Uterus (tissue), 4 donors: ENCODE results near the gene C14orf180. TPM values are rescaled to one million over a fixed set of nuclear protein-coding genes. Genes with fewer than 3 reads are reported as not detected.

ENCODE experiments used
- DNase-seq, 2 donors: peaks; one replicate each; pipeline ENCODE4 v3.0.0-alpha.2; 2019 to 2020
- H3K27ac ChIP-seq, 2 donors: fragments of 200-600 bp; sonication (generic); 1 replicate in 1 of 2; 2 replicates in 1 of 2; pipeline ENCODE4 v1.5.1; 2016 to 2018
- H3K27me3 ChIP-seq, 2 donors: fragments of 200-600 bp; sonication (generic); one replicate each; pipeline ENCODE4 v1.5.1; 2018 to 2019; ENCODE audit warnings: control low read depth in 1 of 2
- H3K36me3 ChIP-seq, 2 donors: fragments of 200-600 bp; sonication (generic); one replicate each; pipeline ENCODE4 v1.5.1; 2019; ENCODE audit warnings: control low read depth in 1 of 2
- H3K4me1 ChIP-seq, 2 donors: fragments of 200-600 bp; sonication (generic); one replicate each; pipeline ENCODE4 v1.5.1; 2018 to 2019; ENCODE audit warnings: control low read depth in 1 of 2
- H3K4me3 ChIP-seq, 2 donors: fragments of 200-600 bp; sonication (generic); 1 replicate in 1 of 2; 2 replicates in 1 of 2; pipeline ENCODE4 v1.5.1; 2018 to 2019; ENCODE audit warnings: mild to moderate bottlenecking in 1 of 2
- H3K9me3 ChIP-seq, 2 donors: fragments of 200-600 bp; sonication (generic); one replicate each; pipeline ENCODE4 v1.5.1; 2019; ENCODE audit warnings: control low read depth in 1 of 2
- POLR2A ChIP-seq, 2 donors: fragments of 450-650 bp; IDR thresholded peaks; one replicate each; pipeline ENCODE4 v1.6.1; 2016; ENCODE audit warnings: antibody characterized with exemption in 2 of 2, mild to moderate bottlenecking in 1 of 2, moderate library complexity in 1 of 2
- intact Hi-C: fragments of 100-400 bp; cut with DNase I; formaldehyde crosslinking; loops from one replicate; pipeline ENCODE4 v1.15.1; 2023; ENCODE audit warnings: low total_unique reads
- total RNA-seq, 4 donors: library from RNA; depleted of rRNA in 3 of 4; stranded (reverse); fragments of >200 nt in 3 of 4; gene quantifications; one replicate each; pipeline versions ENCODE4 v1.1.0 to v1.2.4, GENCODE V29; 2014 to 2023
- TF ChIP-seq, protein P1 (sequence below), 4 experiments: fragments of 200-600 bp in 2 of 4; fragments of 450-650 bp in 2 of 4; sonication (generic) in 2 of 4; IDR thresholded peaks; one replicate each; pipeline ENCODE4 v1.5.1; 2016 to 2019; ENCODE audit warnings: antibody characterized with exemption in 4 of 4, mild to moderate bottlenecking in 2 of 4, moderate library complexity in 1 of 4
- donor health status: DM: yes; HTN: yes; CAD: no.

C14orf180 gene
- total RNA-seq, 4 donors from 2014 or later, result 0.21 to 2.1 (median 0.26) TPM; not detected in 1

DNA sequence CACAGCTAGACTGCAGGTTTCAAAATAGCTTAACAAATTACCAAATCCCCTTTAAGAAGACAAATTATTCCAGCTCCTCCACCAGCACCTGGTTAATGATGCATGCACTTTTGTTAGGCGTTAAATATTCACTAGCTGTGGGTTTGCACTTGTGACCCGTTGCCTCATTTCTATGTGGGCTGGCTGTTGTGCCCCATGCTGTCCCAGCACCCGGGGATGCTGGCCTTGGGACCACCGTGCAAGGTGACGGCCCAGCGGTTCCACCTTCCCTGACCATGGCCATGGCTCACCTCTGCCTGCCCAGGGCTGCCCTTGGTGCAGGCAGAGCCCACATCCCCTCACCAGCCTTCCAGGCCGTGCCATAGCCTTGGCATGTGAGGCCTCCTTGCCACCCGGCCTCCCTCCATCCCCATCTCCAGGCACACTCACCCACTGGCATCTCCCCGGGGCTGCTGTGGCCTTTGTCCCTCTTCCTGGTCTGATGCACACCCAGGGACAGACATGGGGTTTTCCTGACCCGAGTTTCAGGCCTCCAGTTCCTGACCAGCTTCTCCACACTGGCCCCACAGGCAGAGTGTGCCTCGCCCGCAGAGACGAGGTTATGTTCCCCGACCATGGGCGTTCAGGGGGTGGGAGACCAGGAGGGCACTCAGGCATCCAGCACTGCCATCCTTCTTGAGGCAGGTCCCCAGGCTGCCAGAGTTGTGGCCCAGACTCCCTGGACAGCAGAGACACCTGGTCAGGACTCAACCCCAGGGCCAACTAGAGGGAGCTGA lies 20.3 kb upstream of the C14orf180 start:
- Histone ChIP-seq H3K4me1 (no peaks in the 10 kb centered on the region), H3K9me3 (no peaks in the 10 kb centered on the region), H3K27ac (no peak overlapping the region), H3K27me3 (no peaks in the 10 kb centered on the region), H3K4me3 (no peak overlapping the region), H3K36me3 (no peaks in the 10 kb centered on the region)
- DNase-seq, result no peak
- TF ChIP-seq, protein P1, sequence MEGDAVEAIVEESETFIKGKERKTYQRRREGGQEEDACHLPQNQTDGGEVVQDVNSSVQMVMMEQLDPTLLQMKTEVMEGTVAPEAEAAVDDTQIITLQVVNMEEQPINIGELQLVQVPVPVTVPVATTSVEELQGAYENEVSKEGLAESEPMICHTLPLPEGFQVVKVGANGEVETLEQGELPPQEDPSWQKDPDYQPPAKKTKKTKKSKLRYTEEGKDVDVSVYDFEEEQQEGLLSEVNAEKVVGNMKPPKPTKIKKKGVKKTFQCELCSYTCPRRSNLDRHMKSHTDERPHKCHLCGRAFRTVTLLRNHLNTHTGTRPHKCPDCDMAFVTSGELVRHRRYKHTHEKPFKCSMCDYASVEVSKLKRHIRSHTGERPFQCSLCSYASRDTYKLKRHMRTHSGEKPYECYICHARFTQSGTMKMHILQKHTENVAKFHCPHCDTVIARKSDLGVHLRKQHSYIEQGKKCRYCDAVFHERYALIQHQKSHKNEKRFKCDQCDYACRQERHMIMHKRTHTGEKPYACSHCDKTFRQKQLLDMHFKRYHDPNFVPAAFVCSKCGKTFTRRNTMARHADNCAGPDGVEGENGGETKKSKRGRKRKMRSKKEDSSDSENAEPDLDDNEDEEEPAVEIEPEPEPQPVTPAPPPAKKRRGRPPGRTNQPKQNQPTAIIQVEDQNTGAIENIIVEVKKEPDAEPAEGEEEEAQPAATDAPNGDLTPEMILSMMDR (IDR thresholded peaks at IDR 0.05), result no peak
- no peak for TF ChIP-seq POLR2A (IDR thresholded peaks at IDR 0.05)
- intact Hi-C loops, result no loop called here

DNA sequence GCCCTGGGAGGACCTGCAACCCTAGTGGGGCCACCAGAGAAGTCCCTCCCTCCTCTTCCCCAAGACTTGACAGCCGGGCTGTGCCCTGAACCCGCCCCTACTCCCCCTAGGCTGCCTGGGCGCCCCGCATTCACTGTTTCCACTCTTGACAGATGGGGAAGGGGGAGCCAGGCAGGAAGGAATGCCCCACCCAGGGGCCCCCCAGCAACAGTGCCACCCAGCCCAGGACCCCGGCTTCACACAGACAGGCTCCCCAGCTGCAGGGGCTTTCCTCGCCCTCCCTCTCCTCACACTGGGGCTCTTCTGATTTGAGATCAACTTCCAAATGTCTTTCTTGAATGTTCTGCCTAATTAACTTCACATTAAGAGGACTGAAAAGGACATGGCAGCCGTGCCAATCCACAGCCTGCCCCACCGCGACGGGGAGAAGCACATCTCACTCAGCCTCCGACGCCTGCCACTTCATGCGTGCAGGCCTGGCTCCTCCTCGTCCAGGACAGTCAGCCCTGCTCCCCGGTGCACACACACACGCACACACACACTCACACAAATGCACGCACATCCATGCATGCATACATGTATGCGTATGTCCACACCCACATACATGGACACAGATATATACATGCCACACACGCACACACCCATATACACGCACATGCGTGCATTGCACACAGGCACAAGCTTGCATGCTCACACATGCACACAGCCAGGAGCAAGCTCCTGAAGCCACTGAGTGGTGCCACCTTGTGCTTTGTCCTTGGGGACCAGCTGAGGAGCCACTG lies 19.6 kb upstream of the C14orf180 start:
- H3K4me1 ChIP-seq, result no peaks in the 10 kb centered on the region
- peaks cover 0 to 2% of the 10 kb centered on the region in 2 donors for H3K27me3 ChIP-seq
- TF ChIP-seq POLR2A (IDR thresholded peaks at IDR 0.05), result no peak
- TF ChIP-seq, protein P1 (IDR thresholded peaks at IDR 0.05), result no peak
- no peaks in the 10 kb centered on the region for H3K9me3 ChIP-seq
- H3K36me3 ChIP-seq, result no peaks in the 10 kb centered on the region
- no peak for DNase-seq
- no peak overlapping the region for H3K4me3 ChIP-seq
- intact Hi-C loops, result loop anchor here (10.0 kb wide), 1 partner anchor 425 kb away; the partner anchor contains the start of gene KIF26A
- no peak overlapping the region for H3K27ac ChIP-seq

DNA sequence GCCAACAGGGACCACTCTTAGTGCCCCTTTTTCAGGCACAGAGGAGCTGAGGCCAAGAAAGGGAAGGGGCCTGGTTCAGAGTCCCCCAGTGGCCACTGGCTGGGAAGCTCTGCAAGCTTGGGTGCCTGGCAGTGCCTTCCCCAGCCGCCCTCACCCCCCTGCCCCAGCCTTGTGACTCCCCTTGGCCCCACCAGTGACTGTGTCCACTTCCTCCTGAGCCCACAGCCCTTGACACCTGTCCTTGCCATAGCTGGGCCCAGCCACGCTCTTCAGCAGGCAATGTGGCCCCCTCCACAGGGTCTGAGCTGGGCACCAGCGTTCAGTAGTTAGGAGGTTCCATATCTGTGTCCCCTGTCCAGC lies 19.0 kb upstream of the C14orf180 start:
- TF ChIP-seq, protein P1 (IDR thresholded peaks at IDR 0.05), result no peak
- TF ChIP-seq POLR2A (IDR thresholded peaks at IDR 0.05), result no peak
- no peak overlapping the region for H3K27ac ChIP-seq
- no peak for DNase-seq
- H3K9me3 ChIP-seq, result no peaks in the 10 kb centered on the region
- no peaks in the 10 kb centered on the region for H3K36me3 ChIP-seq
- intact Hi-C loops, result loop anchor here (10.0 kb wide), 1 partner anchor 426 kb away; the partner anchor contains the start of gene KIF26A
- no peaks in the 10 kb centered on the region for H3K4me1 ChIP-seq
- peaks cover 0 to 7% of the 10 kb centered on the region in 2 donors for H3K27me3 ChIP-seq
- H3K4me3 ChIP-seq, result no peak overlapping the region

DNA sequence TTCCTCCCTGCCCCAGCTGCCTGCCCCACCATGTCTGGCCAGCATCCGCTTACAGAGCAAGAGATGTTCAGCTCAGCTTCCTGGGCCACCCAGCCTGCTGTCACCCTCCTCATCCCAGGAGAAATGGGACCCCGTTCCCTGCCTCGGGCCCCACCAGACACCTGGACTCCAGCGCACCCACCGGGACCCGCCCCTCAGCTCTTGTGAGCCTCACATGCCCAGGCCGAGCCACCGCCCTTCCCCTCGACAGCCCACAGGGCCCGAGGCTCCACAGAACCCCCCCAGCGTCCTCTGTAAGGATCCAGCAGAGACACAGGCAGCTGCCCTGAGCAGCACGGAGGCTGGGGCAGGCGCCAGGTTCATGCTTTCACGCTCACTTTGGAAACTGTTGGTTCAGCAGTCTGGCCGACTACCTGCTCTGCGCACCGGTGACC lies 18.4 kb upstream of the C14orf180 start:
- DNase-seq, result no peak
- H3K4me3 ChIP-seq, result no peak overlapping the region
- intact Hi-C loops, result loop anchor here (10.0 kb wide), 1 partner anchor 426 kb away; the partner anchor contains the start of gene KIF26A
- H3K9me3 ChIP-seq, result no peaks in the 10 kb centered on the region
- H3K4me1 ChIP-seq, result no peaks in the 10 kb centered on the region
- no peak overlapping the region for H3K27ac ChIP-seq
- H3K36me3 ChIP-seq, result no peaks in the 10 kb centered on the region
- peaks cover 0 to 9% of the 10 kb centered on the region in 2 donors for H3K27me3 ChIP-seq
- TF ChIP-seq POLR2A (IDR thresholded peaks at IDR 0.05), result no peak
- TF ChIP-seq, protein P1 (IDR thresholded peaks at IDR 0.05), result no peak
